Stimulated activated CD4-positive, alpha-beta T cell treated with anti-CD3 and anti-CD28 coated beads, Interleukin-1b, Interleukin-23, amount 100 ng/mL, for 1 hour (primary cell): ENCODE results near the gene SPNS2.

Experiments
- DNase-seq, 2 donors: peaks; one replicate each; pipeline ENCODE4 v3.0.0-alpha.2; 2020; ENCODE audit warnings: low read depth in 2 of 2

Gene SPNS2

GRCh38 chr17:4550534-4551039 is 51.9 kb downstream of the SPNS2 start:
- DNase-seq = no peak

- DNase-seq = no peak
Measured at GRCh38 chr17:4551141-4551540, 52.5 kb downstream of the SPNS2 start.

DNA sequence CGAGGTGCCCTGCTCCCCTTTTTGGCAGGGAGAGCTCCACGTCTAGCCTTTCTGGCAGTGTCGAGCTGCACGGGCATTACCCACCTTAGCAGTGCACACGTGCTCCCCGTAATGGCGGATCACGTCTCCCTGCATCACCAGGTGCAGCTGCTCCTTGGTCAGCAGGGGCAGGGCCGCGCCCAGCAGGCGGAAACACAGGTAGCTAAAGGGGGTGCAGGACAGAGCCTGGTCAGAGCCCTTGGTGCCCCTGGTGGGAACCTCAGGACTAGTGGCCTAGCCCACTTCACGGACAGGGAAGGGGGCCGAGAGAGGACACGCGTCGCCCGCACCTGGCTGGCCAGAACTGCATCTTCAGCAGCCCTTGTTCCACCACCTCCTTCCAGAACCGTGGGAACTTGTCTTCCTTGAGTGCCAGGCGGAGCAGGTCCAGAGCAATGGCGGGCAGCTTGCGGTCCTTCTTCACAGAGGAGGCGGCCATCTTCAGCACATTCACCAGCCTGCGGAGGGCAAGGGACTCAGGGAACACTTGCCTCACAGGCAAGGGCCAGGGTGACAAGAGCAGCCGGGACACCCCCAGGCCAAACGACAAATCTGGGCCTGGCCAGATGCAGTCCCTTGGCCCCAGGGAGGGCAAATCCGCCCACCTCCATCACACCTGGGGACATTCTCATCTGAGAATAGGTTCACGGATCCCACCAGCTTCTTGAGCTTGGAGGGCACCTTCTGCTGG is 53.3 kb downstream of the SPNS2 start:
- DNase-seq = no peak

- DNase-seq = no peak
Measured at GRCh38 chr17:4553669-4554068, 55.0 kb downstream of the SPNS2 start.

DNA sequence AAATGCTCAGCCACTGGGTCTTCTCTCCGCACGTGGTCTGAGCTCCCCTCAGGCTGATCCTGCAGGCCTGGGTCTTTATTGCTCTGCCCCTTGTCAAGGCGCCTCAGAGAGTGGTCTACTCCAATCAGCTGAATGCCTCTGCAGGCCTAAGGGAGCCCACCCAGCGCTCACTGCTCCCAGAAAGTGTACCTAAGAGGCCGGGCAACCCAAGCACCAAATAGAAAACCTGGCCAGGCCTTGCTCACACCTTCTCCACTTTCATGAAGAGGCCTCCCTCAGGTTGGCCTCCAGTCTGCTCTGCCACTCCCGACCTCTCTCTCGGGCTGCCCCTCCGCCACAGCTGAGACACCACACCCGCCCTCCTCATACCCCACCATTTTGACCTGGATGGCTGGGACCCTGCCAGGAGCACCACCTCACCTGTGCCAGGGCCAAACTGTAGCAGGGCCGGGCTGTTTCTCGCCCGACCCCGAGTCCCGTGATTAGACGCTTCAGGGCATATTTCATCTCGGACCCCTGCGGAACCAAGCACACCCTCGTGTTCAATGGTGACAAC is 55.8 kb downstream of the SPNS2 start:
- no peak for DNase-seq

DNA sequence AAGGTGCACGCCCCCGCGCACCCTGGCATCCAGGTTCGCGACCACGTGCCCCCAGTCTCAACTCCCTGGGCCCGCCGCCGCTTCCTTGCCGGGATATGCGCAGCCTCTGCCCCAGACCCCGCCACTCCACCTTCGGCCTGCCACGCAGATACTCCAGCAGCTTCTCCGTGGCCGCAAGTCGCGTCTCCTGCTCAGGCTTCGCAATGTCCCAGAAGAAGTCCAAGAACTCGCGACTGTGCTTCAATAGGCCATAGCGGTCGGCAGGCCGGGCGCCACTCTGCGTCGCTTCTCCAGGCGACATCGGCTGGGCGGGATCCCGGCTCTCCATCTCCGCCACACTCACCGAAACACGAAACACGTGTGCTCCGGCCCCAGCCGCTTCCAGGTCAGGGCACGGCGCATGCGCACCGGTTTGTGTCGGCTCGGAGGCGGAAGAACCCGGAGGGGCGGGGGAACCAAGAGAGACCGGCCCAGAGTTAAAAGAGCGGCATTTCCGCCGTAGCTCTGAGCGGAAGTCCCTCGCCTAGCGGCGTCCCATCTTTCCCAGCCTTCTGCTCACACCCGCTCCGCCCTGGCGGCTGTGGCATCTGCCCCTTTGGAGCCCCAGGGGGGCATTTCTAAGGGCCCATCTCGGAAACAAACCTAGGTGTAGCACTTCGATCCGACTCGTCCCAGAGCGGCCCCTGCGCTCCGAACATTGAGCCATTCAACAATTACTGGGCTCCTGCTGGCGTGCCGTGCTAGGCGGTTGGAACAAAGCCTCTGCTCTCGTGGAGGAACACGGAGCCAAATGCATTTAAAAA is 56.5 kb downstream of the SPNS2 start, which contains the start of gene MYBBP1A:
TSS of gene MYBBP1A (minus strand) at position 388 of the 803 bp plus-strand sequence. CDS start at position 328, 60 bp downstream.
- peak; percentile 95 to 96 for DNase-seq

GRCh38 chr17:4555873-4556759 is 57.4 kb downstream of the SPNS2 start:
- DNase-seq = no peak

- DNase-seq = no peak
Measured at GRCh38 chr17:4556996-4557395, 58.3 kb downstream of the SPNS2 start.

DNA sequence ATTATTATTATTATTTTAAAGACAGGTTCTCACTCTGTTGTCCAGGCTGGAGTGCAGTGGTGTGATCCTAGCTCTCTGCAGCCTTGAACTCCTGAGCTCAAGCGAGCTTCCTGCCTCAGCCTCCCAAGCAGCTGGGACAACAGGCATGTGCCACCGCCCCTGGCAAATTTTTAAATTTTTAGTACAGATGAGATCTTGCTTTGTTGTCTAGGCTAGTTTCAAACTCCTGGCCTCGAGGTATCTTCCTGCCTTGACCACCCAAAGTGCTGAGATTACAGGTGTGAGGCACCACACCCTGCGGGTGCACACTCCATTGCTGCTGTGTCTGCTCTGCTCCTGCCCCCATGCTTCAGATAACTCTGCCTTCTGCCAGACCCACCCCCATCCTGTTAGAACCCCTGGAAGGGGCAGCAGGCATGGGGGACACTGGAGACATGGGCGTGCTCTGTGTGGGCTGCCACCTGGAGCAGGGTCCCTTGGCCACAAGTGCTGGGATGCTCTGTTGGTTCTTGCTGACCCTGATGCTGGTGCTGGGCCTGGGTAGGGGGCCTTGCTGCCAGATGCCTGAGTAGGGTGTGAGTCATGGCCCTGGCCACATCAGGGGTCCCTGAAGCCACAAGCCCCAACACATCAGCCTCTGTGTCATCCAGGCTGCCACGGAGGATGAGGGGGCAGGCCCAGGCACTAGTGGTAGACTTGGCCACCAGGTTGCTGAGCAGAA is 59.1 kb downstream of the SPNS2 start:
- DNase-seq = no peak

GRCh38 chr17:4558347-4558971 is 59.8 kb downstream of the SPNS2 start:
- DNase-seq = no peak

GRCh38 chr17:4559139-4559791 is 60.6 kb downstream of the SPNS2 start:
- DNase-seq = no peak

- no peak for DNase-seq
Measured at GRCh38 chr17:4559966-4560365, 61.3 kb downstream of the SPNS2 start.

- no peak for DNase-seq
Measured at GRCh38 chr17:4560421-4560820, 61.7 kb downstream of the SPNS2 start, which contains the start of gene GGT6. TSS of gene GGT6 (minus strand) at chr17:4560577. CDS start at chr17:4560521, 56 bp downstream.

DNA sequence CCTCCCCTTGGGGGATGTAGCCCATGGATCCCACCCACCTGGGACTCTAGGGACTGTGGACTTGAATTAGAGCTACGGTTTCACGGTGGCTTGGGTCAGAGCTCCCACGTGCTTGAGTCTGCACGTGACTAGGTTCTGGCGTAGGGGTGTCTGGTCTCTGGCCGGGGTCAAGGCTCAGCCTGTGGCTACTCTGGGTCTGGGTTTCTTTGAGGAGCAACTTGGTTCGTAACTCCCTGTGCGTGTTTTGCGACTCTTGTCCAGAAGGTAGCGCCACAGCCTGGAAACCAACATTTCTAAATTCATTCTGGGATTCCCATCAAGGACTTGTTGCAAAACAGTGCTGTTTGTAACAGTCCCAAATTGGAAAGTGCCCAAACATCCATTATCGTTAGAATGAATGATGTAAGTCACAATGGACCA is 62.2 kb downstream of the SPNS2 start:
- DNase-seq = no peak

GRCh38 chr17:4562015-4562969 is 63.6 kb downstream of the SPNS2 start:
- DNase-seq = no peak

DNA sequence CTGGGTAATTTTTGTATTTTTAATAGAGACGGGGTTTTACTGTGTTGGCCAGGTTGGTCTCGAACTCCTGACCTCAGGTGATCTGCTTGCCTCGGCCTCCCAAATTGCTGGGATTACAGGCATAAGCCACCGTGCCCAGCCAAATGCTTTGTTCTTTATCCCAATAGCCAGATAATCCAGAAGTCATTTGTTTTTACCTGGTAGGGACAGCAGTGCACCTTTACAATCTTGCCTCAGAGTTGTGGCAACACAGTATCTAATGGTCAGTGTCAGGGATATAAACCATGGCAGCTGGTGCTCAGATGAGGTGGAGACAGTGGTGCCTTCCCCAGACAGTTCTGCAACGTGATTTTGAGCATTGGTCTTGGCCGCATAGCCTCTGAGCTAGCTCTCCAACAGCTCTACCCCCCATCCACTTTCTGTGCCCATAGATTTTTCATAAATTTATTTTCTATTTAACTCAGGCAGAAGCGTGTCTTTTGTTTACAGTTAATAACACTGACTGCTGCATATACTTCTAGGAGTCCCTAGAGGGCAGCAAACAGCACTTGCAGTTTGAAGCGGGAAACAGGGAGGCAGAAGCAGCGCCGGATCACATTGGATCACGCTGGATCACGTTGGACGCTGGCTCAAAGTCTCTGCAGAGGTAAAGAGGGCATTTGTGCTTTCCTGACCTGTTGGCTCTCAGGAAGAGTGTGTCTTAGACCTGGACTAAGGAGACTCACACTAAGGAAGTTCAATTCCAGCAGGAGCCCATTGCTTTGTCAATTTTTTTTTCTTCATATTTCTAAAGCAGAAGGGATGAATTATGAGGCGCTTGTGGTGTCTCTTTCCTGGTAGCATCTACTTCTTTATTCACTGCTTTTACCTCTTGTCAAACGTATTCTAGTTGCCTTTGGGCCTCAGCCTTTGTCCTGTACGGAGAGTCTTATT is 66.8 kb downstream of the SPNS2 start:
- no peak for DNase-seq

DNA sequence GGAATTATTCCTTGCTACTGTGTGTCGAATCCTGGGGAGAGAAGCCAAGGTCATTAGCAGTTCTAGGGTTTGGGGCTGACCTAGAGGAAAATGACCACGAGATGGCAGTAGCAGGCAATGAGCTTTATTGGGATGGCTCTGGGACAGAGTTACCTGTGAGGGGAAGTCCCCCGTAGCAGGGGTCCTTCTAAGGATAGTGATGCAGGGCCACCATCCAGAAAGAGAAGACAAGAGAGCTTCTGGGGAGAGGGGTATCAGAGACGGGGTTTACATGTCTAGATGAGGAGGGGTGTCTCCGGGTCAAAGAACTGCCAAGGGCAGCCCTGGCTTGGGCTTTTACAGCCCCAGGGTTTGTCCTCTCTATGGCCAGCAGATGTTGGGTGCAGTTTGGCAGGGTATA is 68.1 kb downstream of the SPNS2 start:
- DNase-seq = no peak
